CD14-positive monocyte (primary cell): ENCODE measurements around the gene ITPRIPL1. TPM values are rescaled to one million over a fixed set of nuclear protein-coding genes. Genes with fewer than 3 reads are reported as not detected.

Experiments
- DNase-seq, 3 donors: peaks; one replicate each; pipeline ENCODE4 v3.0.0-alpha.2; 2011 to 2022
- H2AFZ ChIP-seq: 2 replicates; pipeline ENCODE4 v1.6.0; 2012; ENCODE audit warnings: mild to moderate bottlenecking, low read depth, low read length, inconsistent platforms; ENCODE audit not compliant: insufficient read depth, poor library complexity, severe bottlenecking
- H3K27ac ChIP-seq, 2 donors: 1 replicate in 1 of 2; 2 replicates in 1 of 2; pipeline ENCODE4 v1.5.1; 2012 to 2013; ENCODE audit warnings: low read length in 2 of 2, control low read depth in 1 of 2, inconsistent platforms in 1 of 2, low read depth in 1 of 2, mild to moderate bottlenecking in 1 of 2
- H3K27me3 ChIP-seq, 2 donors: one replicate each; pipeline versions ENCODE4 v1.6.0 to v1.6.1; 2011 to 2013; ENCODE audit warnings: low read length in 2 of 2; ENCODE audit not compliant: control insufficient read depth in 2 of 2, insufficient read depth in 2 of 2
- H3K36me3 ChIP-seq, 2 donors: replicated peaks in 1 of 2; 1 replicate in 1 of 2; 2 replicates in 1 of 2; pipeline versions ENCODE4 v1.5.1 to v1.6.1; 2012 to 2013; ENCODE audit warnings: low read length in 2 of 2, control low read depth in 1 of 2, inconsistent platforms in 1 of 2, mild to moderate bottlenecking in 1 of 2; ENCODE audit not compliant: insufficient read depth in 2 of 2, control insufficient read depth in 1 of 2
- H3K4me1 ChIP-seq, 2 donors: 1 replicate in 1 of 2; 2 replicates in 1 of 2; pipeline versions ENCODE4 v1.5.1 to v1.6.1; 2012 to 2013; ENCODE audit warnings: low read length in 2 of 2, control low read depth in 1 of 2, inconsistent platforms in 1 of 2, mild to moderate bottlenecking in 1 of 2, moderate library complexity in 1 of 2; ENCODE audit not compliant: insufficient read depth in 2 of 2, control insufficient read depth in 1 of 2
- H3K4me2 ChIP-seq: replicated peaks from 2 replicates; pipeline ENCODE3; 2012; ENCODE audit warnings: low read length, moderate library complexity, mild to moderate bottlenecking; ENCODE audit not compliant: poor library complexity, severe bottlenecking; ENCODE audit errors: extremely low read depth
- H3K4me3 ChIP-seq, 3 experiments: fragments of 200-600 bp in 1 of 3; sonication (generic) in 1 of 3; replicated peaks in 1 of 3; 1 replicate in 2 of 3; 2 replicates in 1 of 3; pipeline ENCODE4 v1.5.1; 2011 to 2013; ENCODE audit warnings: low read length in 3 of 3, mild to moderate bottlenecking in 3 of 3, control low read depth in 2 of 3, low read depth in 2 of 3, inconsistent platforms in 1 of 3, moderate library complexity in 1 of 3
- H3K79me2 ChIP-seq: 2 replicates; pipeline ENCODE4 v1.6.0; 2012; ENCODE audit warnings: mild to moderate bottlenecking, control low read depth, inconsistent platforms, low read length, moderate library complexity; ENCODE audit not compliant: insufficient read depth
- H3K9ac ChIP-seq: 2 replicates; pipeline ENCODE4 v1.6.0; 2017; ENCODE audit warnings: low read length, mild to moderate bottlenecking; ENCODE audit not compliant: insufficient read depth, poor library complexity, severe bottlenecking
- H3K9me3 ChIP-seq, 2 donors: replicated peaks in 1 of 2; 1 replicate in 1 of 2; 2 replicates in 1 of 2; pipeline versions ENCODE4 v1.5.1 to v1.6.1; 2012 to 2013; ENCODE audit warnings: low read length in 2 of 2, control low read depth in 1 of 2; ENCODE audit not compliant: control insufficient read depth in 1 of 2, insufficient read depth in 1 of 2
- H4K20me1 ChIP-seq: 2 replicates; pipeline ENCODE4 v1.6.0; 2012; ENCODE audit warnings: mild to moderate bottlenecking, low read length, control low read depth, moderate library complexity; ENCODE audit not compliant: insufficient read depth
- H3K27ac Mint-ChIP-seq, 7 donors: one replicate each; pipeline ENCODE4 v1.8.0; 2020; ENCODE audit warnings: mild to moderate bottlenecking in 7 of 7, mixed read lengths in 7 of 7, moderate library complexity in 6 of 7, inconsistent platforms in 2 of 7
- H3K27me3 Mint-ChIP-seq, 3 donors: one replicate each; pipeline ENCODE4 v1.8.0; 2021 to 2022; ENCODE audit warnings: low read depth in 3 of 3, mild to moderate bottlenecking in 3 of 3, mixed read lengths in 3 of 3, moderate library complexity in 3 of 3, inconsistent platforms in 1 of 3
- H3K36me3 Mint-ChIP-seq, 2 donors: one replicate each; pipeline ENCODE4 v1.8.0; 2020; ENCODE audit warnings: mixed read lengths in 2 of 2, inconsistent platforms in 1 of 2, mild to moderate bottlenecking in 1 of 2
- H3K4me1 Mint-ChIP-seq: one replicate; pipeline ENCODE4 v1.8.0; 2020; ENCODE audit warnings: mild to moderate bottlenecking, mixed read lengths
- H3K4me3 Mint-ChIP-seq, 2 donors: one replicate each; pipeline ENCODE4 v1.8.0; 2020; ENCODE audit warnings: mild to moderate bottlenecking in 2 of 2, mixed read lengths in 2 of 2, moderate library complexity in 1 of 2
- H3K9me3 Mint-ChIP-seq, 7 donors: one replicate each; pipeline ENCODE4 v1.8.0; 2020 to 2022; ENCODE audit warnings: mixed read lengths in 7 of 7, mild to moderate bottlenecking in 6 of 7, moderate library complexity in 6 of 7, inconsistent platforms in 2 of 7
- WGBS: methylation state at CpG from one replicate; pipeline ENCODE4 v1.1.5; 2013; ENCODE audit warnings: missing lambda C conversion rate; ENCODE audit not compliant: insufficient coverage; 5-methylcytosine and 5-hydroxymethylcytosine counted together
- intact Hi-C, 2 donors: fragments of 100-400 bp; cut with micrococcal nuclease; formaldehyde crosslinking; loops; one replicate each; pipeline versions ENCODE4 v1.15.0 to v1.15.1; 2023
- polyA plus RNA-seq, 3 donors: library from polyadenylated mRNA; depleted of rRNA in 1 of 3; unstranded in 2 of 3; stranded (reverse) in 1 of 3; fragments of 300-500 nt in 2 of 3; fragments of >200 nt in 1 of 3; fragmentation: Illumina TruSeq in 2 of 3; gene quantifications; 1 replicate in 2 of 3; 2 replicates in 1 of 3; pipeline ENCODE4 v1.2.3, GENCODE V29; 2012 to 2021
- TF ChIP-seq, protein P1 (sequence below): fragments of 200-600 bp; IDR thresholded peaks from one replicate; pipeline ENCODE4 v1.8.0; 2022; ENCODE audit warnings: antibody characterized with exemption, mild to moderate bottlenecking

The ITPRIPL1 gene
- polyA plus RNA-seq, 3 donors, result 0.18 to 0.50 (median 0.39) TPM

DNA sequence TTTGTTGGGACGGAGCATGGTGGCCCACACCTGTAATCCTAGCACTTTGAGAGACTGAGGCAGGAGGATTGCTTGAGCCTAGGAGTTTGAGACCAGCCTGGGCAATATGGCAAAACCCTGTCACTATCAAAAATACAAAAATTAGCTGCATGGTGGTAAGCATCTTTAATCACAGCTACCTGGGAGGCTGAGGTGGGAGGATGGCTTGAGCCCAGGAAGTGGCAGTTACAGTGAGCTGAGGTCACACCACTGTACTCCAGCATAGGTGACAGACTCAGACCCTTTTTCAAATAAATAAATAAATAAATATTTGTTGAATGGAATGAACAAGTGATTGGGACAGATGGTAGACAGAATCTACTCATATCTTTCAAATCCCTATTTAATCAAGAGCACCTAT lies 5.7 kb upstream of the ITPRIPL1 start:
- Histone ChIP-seq H4K20me1 (no peaks in the 10 kb centered on the region), H3K9ac (no peak overlapping the region), H3K4me1 (peaks cover 35 to 44% of the 10 kb centered on the region in 2 donors), H3K36me3 (no peaks in the 10 kb centered on the region), H3K27ac (no peak overlapping the region), H3K9me3 (no peaks in the 10 kb centered on the region), H3K4me2 (peak overlapping the region; percentile 59), H3K27me3 (peaks cover 0 to 5% of the 10 kb centered on the region in 2 donors), H3K79me2 (no peaks in the 10 kb centered on the region), H2AFZ (peak overlapping the region; percentile 62), H3K4me3 (peak overlapping the region in 1 of 3 experiments; percentile 45)
- WGBS, result no CpG with 5 or more reads among the region's 1 CpG
- Mint-ChIP-seq H3K27ac (peak overlapping the region in 4 of 7 donors; percentile 44 to 73 (median 66)), H3K9me3 (no peaks in the 10 kb centered on the region), H3K4me3 (peak overlapping the region; percentile 44 to 66), H3K36me3 (peaks cover 0 to 3% of the 10 kb centered on the region in 2 donors), H3K27me3 (peaks cover 25 to 32% (median 28%) of the 10 kb centered on the region in 3 donors), H3K4me1 (peaks cover 48% of the 10 kb centered on the region)
- DNase-seq, result no peak
- TF ChIP-seq, protein P1, sequence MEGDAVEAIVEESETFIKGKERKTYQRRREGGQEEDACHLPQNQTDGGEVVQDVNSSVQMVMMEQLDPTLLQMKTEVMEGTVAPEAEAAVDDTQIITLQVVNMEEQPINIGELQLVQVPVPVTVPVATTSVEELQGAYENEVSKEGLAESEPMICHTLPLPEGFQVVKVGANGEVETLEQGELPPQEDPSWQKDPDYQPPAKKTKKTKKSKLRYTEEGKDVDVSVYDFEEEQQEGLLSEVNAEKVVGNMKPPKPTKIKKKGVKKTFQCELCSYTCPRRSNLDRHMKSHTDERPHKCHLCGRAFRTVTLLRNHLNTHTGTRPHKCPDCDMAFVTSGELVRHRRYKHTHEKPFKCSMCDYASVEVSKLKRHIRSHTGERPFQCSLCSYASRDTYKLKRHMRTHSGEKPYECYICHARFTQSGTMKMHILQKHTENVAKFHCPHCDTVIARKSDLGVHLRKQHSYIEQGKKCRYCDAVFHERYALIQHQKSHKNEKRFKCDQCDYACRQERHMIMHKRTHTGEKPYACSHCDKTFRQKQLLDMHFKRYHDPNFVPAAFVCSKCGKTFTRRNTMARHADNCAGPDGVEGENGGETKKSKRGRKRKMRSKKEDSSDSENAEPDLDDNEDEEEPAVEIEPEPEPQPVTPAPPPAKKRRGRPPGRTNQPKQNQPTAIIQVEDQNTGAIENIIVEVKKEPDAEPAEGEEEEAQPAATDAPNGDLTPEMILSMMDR, result no peak
- intact Hi-C loops, result no loop called here

DNA sequence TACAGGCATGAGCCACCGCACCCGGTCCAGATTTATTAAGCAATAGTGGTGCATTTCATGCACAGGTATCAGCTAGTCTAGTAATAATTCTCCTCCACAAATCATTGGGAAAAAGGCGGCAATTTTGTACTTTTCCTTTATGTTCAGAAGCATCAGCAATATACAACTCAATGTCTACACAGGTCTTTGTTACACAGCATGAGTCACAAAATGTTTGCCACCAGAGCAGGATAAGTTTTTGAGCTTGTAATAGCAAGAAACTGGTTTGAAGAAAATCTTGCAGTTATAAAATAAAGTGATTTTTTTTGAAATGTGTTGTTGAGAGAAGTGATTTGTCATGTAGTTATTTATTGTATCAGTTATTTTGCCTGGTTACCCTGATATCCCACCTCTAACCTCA lies 4.8 kb upstream of the ITPRIPL1 start:
- TF ChIP-seq, protein P1, result no peak
- Histone ChIP-seq H3K9me3 (no peaks in the 10 kb centered on the region), H3K36me3 (no peaks in the 10 kb centered on the region), H3K27me3 (peaks cover 0 to 5% of the 10 kb centered on the region in 2 donors), H2AFZ (no peak overlapping the region), H3K4me1 (peaks cover 41 to 50% of the 10 kb centered on the region in 2 donors), H3K4me3 (no peak overlapping the region), H4K20me1 (no peaks in the 10 kb centered on the region), H3K4me2 (no peak overlapping the region), H3K79me2 (no peaks in the 10 kb centered on the region), H3K27ac (no peak overlapping the region), H3K9ac (no peak overlapping the region)
- DNase-seq, result no peak
- Mint-ChIP-seq H3K4me3 (peak overlapping the region in 1 of 2 donors; percentile 98), H3K27ac (no peak overlapping the region), H3K4me1 (peaks cover 50% of the 10 kb centered on the region), H3K27me3 (peaks cover 25 to 32% (median 29%) of the 10 kb centered on the region in 3 donors), H3K9me3 (no peaks in the 10 kb centered on the region), H3K36me3 (peaks cover 0 to 3% of the 10 kb centered on the region in 2 donors)
- intact Hi-C loops, result no loop called here
- WGBS, result no CpG with 5 or more reads among the region's 3 CpGs
